K562 (cell line): Measurements from ENCODE around the gene CDS2. TPM values are rescaled to one million over a fixed set of nuclear protein-coding genes. Genes with fewer than 3 reads are reported as not detected.

Experiments used
- ARID1B ChIP-seq: fragments of 450-650 bp; IDR thresholded peaks from 2 replicates; pipeline ENCODE4 v1.6.1; 2016; ENCODE audit warnings: antibody characterized with exemption, mild to moderate bottlenecking, inconsistent platforms
- CBFA2T3 ChIP-seq: fragments of 450-650 bp; IDR thresholded peaks from 2 replicates; pipeline ENCODE4 v1.6.1; 2017
- CXXC5 ChIP-seq: fragments of 250-450 bp; sonication (Bioruptor Pico); IDR thresholded peaks from 2 replicates; pipeline ENCODE4 v1.8.0; 2022; ENCODE audit warnings: inconsistent platforms, mild to moderate bottlenecking, moderate library complexity
- FOXJ2 ChIP-seq: fragments of 200-800 bp; sonication (Bioruptor generic); IDR thresholded peaks from 2 replicates; pipeline ENCODE4 v1.6.1; 2016; ENCODE audit warnings: missing genetic modification characterization, missing compliant biosample characterization
- HOXB6 ChIP-seq: fragments of 250-450 bp; sonication (Bioruptor Pico); IDR thresholded peaks from 2 replicates; pipeline ENCODE4 v1.5.1; 2022; ENCODE audit warnings: mild to moderate bottlenecking, borderline replicate concordance
- JUND ChIP-seq, 2 experiments: IDR thresholded peaks; 2 replicates in 1 of 2; 3 replicates in 1 of 2; pipeline ENCODE4 v1.6.1; 2011; ENCODE audit warnings: borderline replicate concordance in 2 of 2, low read depth in 2 of 2, low read length in 2 of 2, improper control_type of control experiment in 1 of 2, missing biosample characterization in 1 of 2, missing genetic modification characterization in 1 of 2, missing genetic modification reagents in 1 of 2
- KLF1 ChIP-seq: fragments of 450-650 bp; IDR thresholded peaks from 2 replicates; pipeline ENCODE4 v1.6.1; 2016; ENCODE audit warnings: missing genetic modification characterization, missing compliant biosample characterization
- NR2C1 ChIP-seq, 2 experiments: fragments of 450-650 bp; IDR thresholded peaks; 2 replicates each; pipeline ENCODE4 v1.6.1; 2017; ENCODE audit warnings: mild to moderate bottlenecking in 2 of 2, antibody characterized with exemption in 1 of 2, inconsistent platforms in 1 of 2, missing compliant biosample characterization in 1 of 2, missing genetic modification characterization in 1 of 2
- NR4A1 ChIP-seq, 2 experiments: fragments of 250-450 bp in 1 of 2; fragments of 450-650 bp in 1 of 2; sonication (Bioruptor Pico) in 1 of 2; IDR thresholded peaks; 2 replicates each; pipeline versions ENCODE4 v1.4.0 to v1.6.1; 2016 to 2020; ENCODE audit warnings: mild to moderate bottlenecking in 2 of 2, missing compliant biosample characterization in 1 of 2, missing genetic modification characterization in 1 of 2, moderate library complexity in 1 of 2
- PYGO2 ChIP-seq: fragments of 450-650 bp; IDR thresholded peaks from 2 replicates; pipeline ENCODE4 v1.6.1; 2016; ENCODE audit warnings: mild to moderate bottlenecking, missing genetic modification characterization, moderate library complexity, missing compliant biosample characterization
- SAFB2 ChIP-seq: fragments of 200-400 bp; formaldehyde crosslinking; IDR thresholded peaks from 2 replicates; pipeline ENCODE4 v1.6.1; 2018; ENCODE audit warnings: borderline replicate concordance, low read length, low read depth, moderate library complexity; ENCODE audit not compliant: severe bottlenecking
- SIX5 ChIP-seq, 2 experiments: IDR thresholded peaks; 2 replicates each; pipeline ENCODE4 v1.6.1; 2011; ENCODE audit warnings: low read length in 2 of 2, borderline replicate concordance in 1 of 2, low read depth in 1 of 2, mild to moderate bottlenecking in 1 of 2, moderate library complexity in 1 of 2; ENCODE audit not compliant: insufficient read depth in 1 of 2
- SMARCA4 ChIP-seq: fragments of 450-650 bp; IDR thresholded peaks from 2 replicates; pipeline ENCODE4 v1.6.1; 2016
- SOX6 ChIP-seq: fragments of 450-650 bp; IDR thresholded peaks from 2 replicates; pipeline ENCODE4 v1.6.1; 2014; ENCODE audit warnings: mild to moderate bottlenecking
- TCF3 ChIP-seq: sonication (generic); formaldehyde crosslinking; IDR thresholded peaks from 2 replicates; pipeline ENCODE4 v1.4.0; 2020; ENCODE audit warnings: mild to moderate bottlenecking, missing genetic modification reagents
- ZNF165 ChIP-seq: fragments of 250-450 bp; sonication (Bioruptor Pico); IDR thresholded peaks from 2 replicates; pipeline ENCODE4 v1.4.0; 2020; ENCODE audit warnings: borderline replicate concordance
- ZNF3 ChIP-seq: fragments of 250-450 bp; sonication (Bioruptor Pico); IDR thresholded peaks from 2 replicates; pipeline ENCODE4 v1.5.0; 2021; ENCODE audit warnings: mild to moderate bottlenecking, moderate library complexity
- ZNF57 ChIP-seq: fragments of 450-650 bp; formaldehyde crosslinking; IDR thresholded peaks from 2 replicates; pipeline ENCODE4 v1.4.0; 2020; ENCODE audit warnings: mild to moderate bottlenecking, moderate library complexity
- ZNF586 ChIP-seq: fragments of 450-650 bp; formaldehyde crosslinking; conservative IDR thresholded peaks from 2 replicates; pipeline ENCODE4 v1.4.0; 2020; ENCODE audit warnings: mild to moderate bottlenecking, moderate library complexity
- polyA plus RNA-seq, 8 experiments: library from polyadenylated mRNA; depleted of rRNA in 4 of 8; stranded (reverse) in 5 of 8; unstranded in 3 of 8; fragments of >200 nt; fragmentation: Nextera tagmentation in 2 of 8; fragmentation: Illumina TruSeq in 1 of 8; extraction: Ambion mirVana in 2 of 8; extraction: Trizol in 1 of 8; gene quantifications; 2 replicates each; pipeline versions ENCODE4 v1.2.1 to v1.2.3, GENCODE V29; 2011 to 2014; ENCODE audit warnings: inconsistent platforms in 1 of 8, missing spikeins in 1 of 8
- total RNA-seq, 7 experiments: library from RNA; depleted of rRNA in 6 of 7; stranded (reverse); fragments of >200 nt in 6 of 7; fragmentation: Illumina TruSeq in 2 of 7; extraction: Trizol in 2 of 7; gene quantifications; 2 replicates each; pipeline versions ENCODE4 v1.2.1 to v1.2.3, GENCODE V29; 2011 to 2021; ENCODE audit warnings: low replicate concordance in 1 of 7
- TF ChIP-seq, protein P1 (sequence below): fragments of 250-450 bp; sonication (Bioruptor Pico); IDR thresholded peaks from 2 replicates; pipeline ENCODE4 v1.4.0; 2020; ENCODE audit warnings: mild to moderate bottlenecking
- TF ChIP-seq, protein P2 (sequence below): sonication (generic); formaldehyde crosslinking; IDR thresholded peaks from 2 replicates; pipeline ENCODE4 v1.8.0; 2022; ENCODE audit warnings: mild to moderate bottlenecking, missing genetic modification reagents
- TF ChIP-seq, protein P3 (sequence below): fragments of 250-450 bp; sonication (Bioruptor Pico); IDR thresholded peaks from 2 replicates; pipeline ENCODE4 v1.4.0; 2020; ENCODE audit warnings: borderline replicate concordance

Gene CDS2
- total and polyA plus RNA-seq, 9 of the 15 experiments (the other 6 are each of a cell fraction or from before 2014, with no cell fraction given), result 6.4 to 46.4 (median 12.2) TPM

DNA sequence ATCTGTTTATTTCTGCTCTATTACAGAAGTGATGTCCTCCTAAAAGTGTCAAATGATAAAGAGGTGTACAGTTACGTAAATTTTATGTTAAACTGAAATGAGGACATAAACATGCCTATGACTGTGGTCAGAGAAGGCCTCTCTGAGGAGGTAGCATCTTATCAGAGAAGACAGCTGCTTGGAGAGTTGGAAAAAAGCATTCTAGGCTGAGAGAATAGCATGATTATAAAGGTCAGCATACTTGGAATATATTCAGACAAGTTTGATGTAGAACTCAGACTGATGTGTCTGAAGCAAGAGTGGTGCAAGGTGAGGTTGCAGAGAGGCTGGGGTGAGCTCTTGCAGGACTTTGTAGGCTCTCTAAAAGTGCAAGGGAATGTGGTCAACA is 3.9 kb upstream of the CDS2 start (continued):
- TF ChIP-seq, protein P1, sequence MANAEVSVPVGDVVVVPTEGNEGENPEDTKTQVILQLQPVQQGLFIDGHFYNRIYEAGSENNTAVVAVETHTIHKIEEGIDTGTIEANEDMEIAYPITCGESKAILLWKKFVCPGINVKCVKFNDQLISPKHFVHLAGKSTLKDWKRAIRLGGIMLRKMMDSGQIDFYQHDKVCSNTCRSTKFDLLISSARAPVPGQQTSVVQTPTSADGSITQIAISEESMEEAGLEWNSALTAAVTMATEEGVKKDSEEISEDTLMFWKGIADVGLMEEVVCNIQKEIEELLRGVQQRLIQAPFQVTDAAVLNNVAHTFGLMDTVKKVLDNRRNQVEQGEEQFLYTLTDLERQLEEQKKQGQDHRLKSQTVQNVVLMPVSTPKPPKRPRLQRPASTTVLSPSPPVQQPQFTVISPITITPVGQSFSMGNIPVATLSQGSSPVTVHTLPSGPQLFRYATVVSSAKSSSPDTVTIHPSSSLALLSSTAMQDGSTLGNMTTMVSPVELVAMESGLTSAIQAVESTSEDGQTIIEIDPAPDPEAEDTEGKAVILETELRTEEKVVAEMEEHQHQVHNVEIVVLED (CRISPR knock-in tag), result no peak
- TF ChIP-seq SIX5 (IDR thresholded peaks at IDR 0.05; ENCODE audit: borderline replicate concordance in 1 of 2, insufficient read depth in 1 of 2, low read depth in 1 of 2, low read length in 2 of 2) (no peak), NR2C1 (IDR thresholded peaks at IDR 0.05) (no peak), NR2C1 (tag; IDR thresholded peaks at IDR 0.05) (0 out of 2 replicates have a peak, but pooled peaks have one; percentile 17), ZNF586 (no peak), PYGO2 (tag) (no peak), SMARCA4 (peak; percentile 84), FOXJ2 (no peak), SAFB2 (no peak), ZNF57 (no peak), SOX6 (peak; percentile 47), JUND (IDR thresholded peaks at IDR 0.05; ENCODE audit: borderline replicate concordance, low read depth, low read length) (no peak), JUND (tag; IDR thresholded peaks at IDR 0.05; ENCODE audit: borderline replicate concordance, low read depth, low read length) (no peak), NR4A1 (CRISPR knock-in tag; IDR thresholded peaks at IDR 0.05) (no peak), NR4A1 (tag; IDR thresholded peaks at IDR 0.05) (no peak), HOXB6 (CRISPR knock-in tag) (no peak), ZNF3 (CRISPR knock-in tag) (no peak), CXXC5 (CRISPR knock-in tag) (no peak), ZNF165 (no peak), TCF3 (peak; percentile 90), ARID1B (peak; percentile 86), CBFA2T3 (peak; percentile 78), KLF1 (tag) (no peak)
- TF ChIP-seq, protein P2, sequence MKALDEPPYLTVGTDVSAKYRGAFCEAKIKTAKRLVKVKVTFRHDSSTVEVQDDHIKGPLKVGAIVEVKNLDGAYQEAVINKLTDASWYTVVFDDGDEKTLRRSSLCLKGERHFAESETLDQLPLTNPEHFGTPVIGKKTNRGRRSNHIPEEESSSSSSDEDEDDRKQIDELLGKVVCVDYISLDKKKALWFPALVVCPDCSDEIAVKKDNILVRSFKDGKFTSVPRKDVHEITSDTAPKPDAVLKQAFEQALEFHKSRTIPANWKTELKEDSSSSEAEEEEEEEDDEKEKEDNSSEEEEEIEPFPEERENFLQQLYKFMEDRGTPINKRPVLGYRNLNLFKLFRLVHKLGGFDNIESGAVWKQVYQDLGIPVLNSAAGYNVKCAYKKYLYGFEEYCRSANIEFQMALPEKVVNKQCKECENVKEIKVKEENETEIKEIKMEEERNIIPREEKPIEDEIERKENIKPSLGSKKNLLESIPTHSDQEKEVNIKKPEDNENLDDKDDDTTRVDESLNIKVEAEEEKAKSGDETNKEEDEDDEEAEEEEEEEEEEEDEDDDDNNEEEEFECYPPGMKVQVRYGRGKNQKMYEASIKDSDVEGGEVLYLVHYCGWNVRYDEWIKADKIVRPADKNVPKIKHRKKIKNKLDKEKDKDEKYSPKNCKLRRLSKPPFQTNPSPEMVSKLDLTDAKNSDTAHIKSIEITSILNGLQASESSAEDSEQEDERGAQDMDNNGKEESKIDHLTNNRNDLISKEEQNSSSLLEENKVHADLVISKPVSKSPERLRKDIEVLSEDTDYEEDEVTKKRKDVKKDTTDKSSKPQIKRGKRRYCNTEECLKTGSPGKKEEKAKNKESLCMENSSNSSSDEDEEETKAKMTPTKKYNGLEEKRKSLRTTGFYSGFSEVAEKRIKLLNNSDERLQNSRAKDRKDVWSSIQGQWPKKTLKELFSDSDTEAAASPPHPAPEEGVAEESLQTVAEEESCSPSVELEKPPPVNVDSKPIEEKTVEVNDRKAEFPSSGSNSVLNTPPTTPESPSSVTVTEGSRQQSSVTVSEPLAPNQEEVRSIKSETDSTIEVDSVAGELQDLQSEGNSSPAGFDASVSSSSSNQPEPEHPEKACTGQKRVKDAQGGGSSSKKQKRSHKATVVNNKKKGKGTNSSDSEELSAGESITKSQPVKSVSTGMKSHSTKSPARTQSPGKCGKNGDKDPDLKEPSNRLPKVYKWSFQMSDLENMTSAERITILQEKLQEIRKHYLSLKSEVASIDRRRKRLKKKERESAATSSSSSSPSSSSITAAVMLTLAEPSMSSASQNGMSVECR (CRISPR knock-in tag), result no peak
- TF ChIP-seq, protein P3, sequence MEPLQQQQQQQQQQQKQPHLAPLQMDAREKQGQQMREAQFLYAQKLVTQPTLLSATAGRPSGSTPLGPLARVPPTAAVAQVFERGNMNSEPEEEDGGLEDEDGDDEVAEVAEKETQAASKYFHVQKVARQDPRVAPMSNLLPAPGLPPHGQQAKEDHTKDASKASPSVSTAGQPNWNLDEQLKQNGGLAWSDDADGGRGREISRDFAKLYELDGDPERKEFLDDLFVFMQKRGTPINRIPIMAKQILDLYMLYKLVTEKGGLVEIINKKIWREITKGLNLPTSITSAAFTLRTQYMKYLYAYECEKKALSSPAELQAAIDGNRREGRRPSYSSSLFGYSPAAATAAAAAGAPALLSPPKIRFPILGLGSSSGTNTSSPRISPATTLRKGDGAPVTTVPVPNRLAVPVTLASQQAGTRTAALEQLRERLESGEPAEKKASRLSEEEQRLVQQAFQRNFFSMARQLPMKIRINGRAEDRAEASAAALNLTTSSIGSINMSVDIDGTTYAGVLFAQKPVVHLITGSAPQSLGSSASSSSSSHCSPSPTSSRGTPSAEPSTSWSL (CRISPR knock-in tag), result no peak
